GM15510 (cell line): ENCODE measurements around the gene KANSL1L.

Experiments
- POLR2A ChIP-seq: IDR thresholded peaks from 3 replicates; pipeline ENCODE4 v1.6.1; 2011; ENCODE audit warnings: borderline replicate concordance; ENCODE audit not compliant: insufficient read length; ENCODE audit errors: extremely low read depth

The KANSL1L gene

GRCh38 chr2:209988010-209988409, 183.2 kb downstream of the KANSL1L start:
- TF ChIP-seq POLR2A = no peak

DNA sequence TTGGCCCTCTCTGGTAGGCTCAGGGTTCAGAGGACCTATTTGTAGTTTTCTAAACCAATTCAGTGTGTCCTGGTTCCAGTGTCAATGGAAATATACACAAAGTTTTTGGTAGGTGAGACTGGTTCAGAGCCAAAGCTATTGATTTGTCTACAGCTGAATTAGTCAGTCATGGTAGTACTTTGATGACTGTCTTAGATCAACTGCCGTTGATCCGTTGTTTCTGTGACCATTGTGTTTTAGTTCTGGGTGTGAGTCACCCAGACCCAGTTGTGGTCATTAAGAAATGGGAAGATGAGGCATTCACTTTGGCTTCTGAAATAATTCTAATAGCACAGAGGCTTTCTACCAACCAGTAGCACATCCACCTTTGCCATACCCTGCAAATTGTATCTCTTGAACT, 184.8 kb downstream of the KANSL1L start:
- TF ChIP-seq POLR2A = no peak

GRCh38 chr2:209985874-209986273, 185.3 kb downstream of the KANSL1L start:
- TF ChIP-seq POLR2A = no peak

DNA sequence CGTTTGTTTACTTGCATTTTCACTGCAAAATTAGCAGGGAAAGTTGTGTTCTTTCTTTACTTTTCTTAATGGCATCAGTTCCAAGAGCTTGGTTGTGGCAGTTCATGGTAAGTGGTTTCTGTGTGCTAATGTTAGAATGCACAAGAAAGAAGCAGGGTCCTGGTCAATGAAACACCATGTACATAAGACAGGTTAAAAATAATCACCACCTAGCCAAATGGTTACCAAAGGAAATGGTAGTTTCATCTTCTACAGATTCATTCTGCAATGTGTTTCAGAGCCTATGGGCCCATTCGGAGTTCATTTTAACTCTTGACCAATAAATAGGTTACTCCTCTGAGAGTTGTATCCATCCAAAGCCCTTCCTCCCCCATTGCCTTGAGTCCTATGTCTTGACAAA, 186.9 kb downstream of the KANSL1L start:
- no peak for TF ChIP-seq POLR2A

- TF ChIP-seq POLR2A = no peak
Measured at GRCh38 chr2:209977386-209978239, 193.6 kb downstream of the KANSL1L start.

GRCh38 chr2:209976698-209977385, 194.4 kb downstream of the KANSL1L start:
- no peak for TF ChIP-seq POLR2A

DNA sequence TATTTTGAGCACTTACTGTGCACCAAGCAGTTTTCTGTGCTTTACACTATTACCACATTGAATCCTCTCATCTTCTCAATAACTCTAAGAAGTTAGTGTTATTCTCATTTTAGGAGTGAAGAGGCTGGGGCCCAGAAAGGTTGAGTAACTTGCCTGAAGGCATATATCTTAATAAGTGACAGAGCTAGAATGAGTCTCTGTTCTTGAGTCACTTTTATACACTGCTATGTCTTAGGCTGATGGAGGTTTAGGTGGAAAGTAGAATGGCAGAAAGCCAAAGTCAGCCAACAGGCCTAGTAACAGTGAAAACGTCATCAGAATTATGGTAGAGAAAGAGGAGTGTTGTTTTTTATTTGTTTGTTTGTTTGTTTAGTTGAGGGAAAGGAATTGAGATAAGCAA, 196.6 kb downstream of the KANSL1L start:
- TF ChIP-seq POLR2A = no peak

- TF ChIP-seq POLR2A = no peak
Measured at GRCh38 chr2:209973328-209973727, 197.9 kb downstream of the KANSL1L start.
